NCI-H1930 (cell line): ENCODE data around the gene AKR1C3.
"Not testable (repeated sequence)": the region's sequence is repeated elsewhere in the genome, so short reads cannot be mapped to it uniquely, and the experiment has no call there.

Experiments used
- DNase-seq, 2 experiments: peaks; one replicate each; lab custom pipeline; 2025; lab: John Stamatoyannopoulos, UW

Gene AKR1C3

DNA sequence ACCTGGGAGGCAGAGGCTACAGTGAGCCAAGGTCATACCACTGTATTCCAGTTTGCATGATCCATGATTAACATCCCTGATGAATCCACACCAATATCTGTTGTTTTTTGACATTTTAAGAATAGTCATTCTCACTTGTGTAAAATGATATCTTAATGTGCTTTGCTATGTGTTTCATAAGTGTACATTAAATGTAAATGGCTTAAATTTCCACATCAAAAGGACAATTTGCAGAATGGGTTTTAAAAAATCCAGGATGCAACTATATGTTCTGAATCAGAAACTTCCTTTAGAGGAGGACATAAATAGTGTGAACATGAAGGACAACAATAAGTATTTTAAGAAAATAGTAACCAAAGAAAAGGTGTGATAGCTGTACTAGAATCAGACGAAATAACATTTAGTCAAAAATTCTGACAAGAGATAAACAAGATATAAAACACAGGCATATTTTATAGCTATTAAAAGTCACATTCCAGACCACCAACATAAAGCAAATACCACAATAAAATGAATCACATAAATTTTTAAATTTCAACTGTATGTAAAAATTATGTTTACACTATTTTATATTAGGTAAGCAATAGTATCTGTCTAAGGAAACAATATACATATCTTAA is 42.4 kb downstream of the AKR1C3 start:
- no peak for DNase-seq

DNA sequence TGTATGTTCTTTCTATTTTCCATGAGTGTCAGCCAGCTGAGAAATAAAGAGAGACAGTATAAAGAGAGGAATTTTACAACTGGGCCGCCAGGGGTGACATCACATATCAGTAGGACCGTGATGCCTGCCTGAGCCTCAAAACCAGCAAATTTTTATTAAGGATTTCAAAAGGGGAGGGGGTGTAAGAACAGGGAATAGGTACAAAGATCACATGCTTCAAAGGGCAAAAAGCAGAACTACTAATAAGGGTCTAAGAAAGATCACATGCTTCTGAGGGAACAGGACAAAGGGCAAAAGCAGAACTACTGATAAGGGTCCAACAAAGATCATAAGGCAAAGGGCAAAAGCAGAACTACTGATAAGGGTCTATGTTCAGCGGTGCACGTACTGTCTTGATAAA is 43.5 kb downstream of the AKR1C3 start:
- DNase-seq = not testable (repeated sequence)

DNA sequence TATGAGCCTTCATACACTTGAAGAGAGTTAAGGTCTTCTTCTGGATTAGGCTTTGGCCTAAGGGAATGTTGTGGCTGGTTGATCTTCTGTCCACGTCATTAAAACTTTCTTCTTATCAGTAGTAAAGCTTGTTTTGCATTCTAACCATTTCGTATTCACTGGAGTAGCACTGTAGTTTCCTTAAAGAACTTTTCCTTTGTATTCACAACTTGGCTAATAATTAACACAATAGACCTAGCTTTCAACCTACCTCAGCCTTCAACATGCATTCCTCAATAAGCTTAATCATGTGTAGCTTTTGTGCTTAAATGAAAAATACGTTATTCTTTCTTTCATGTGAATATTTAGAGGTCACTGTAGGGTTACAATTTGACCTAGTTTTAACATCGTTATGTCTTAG is 48.0 kb downstream of the AKR1C3 start:
- no peak for DNase-seq

DNA sequence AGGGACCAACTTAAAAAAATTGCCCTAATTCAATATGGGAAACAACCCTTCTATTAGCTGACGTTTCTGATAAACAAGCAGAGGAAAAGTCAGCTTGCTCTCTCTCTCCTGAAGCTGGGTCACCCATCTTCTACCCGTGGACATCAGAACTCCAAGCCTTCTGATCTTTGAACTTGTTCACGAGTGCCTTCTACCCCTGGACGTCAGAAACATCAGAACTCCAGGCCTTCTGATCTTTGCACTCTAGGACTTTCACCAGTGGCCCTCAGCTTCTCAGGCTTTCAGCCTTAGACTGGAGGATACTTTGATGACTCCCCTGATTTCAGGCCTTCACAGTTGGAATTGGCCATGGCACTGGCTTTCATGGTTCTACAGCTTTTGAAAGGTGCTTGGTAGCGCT is 48.9 kb downstream of the AKR1C3 start:
- DNase-seq = no peak

DNA sequence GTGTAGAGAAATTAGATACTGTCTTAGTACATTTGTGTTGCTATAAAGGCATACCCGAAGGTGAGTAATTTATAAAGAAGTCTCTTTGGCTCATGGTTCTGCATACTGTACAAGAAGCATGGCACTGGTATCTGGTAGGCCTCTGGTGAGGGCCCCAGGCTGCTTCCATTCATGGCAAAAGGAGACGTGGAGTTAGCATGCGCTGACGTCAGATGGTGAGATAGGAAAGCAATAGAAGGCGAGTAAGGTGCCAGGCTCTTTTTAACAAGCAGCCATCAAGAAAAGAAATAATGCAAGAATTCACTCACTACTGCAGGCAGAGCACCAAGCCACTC is 52.7 kb downstream of the AKR1C3 start:
- no peak for DNase-seq

DNA sequence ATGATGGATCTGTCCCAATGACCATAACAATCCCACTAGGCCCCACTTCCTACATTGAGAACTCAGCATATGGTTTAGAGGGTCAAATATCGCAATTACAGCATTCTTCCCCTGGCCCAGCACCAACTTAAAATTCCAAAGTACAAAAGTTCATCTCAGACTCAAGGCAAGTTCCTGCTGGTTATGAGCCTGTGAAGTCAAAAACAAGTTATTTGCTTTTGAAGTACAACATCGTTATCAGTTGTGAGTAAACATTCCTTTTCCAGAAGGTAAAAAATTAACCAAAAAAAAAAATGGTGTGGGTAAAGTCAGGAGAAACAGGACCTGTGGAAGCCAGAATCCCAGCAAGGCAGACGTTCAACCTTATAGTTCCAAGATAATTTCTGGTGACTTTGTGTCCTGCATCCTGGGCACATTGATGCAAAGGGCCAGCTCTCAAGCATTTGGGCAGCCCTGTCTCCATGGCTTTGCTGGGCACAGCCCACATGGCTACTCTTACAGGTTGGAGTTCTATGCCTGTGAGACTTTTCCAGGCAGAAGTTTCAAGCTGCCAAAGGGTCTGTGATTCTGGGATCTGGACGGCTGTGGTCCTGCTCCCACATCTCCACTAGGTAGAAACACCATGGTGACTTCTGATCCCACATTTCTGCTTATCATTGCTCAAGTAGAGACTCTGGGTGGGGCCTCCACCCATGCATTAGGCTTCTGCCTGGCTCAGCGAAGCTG is 53.2 kb downstream of the AKR1C3 start:
- DNase-seq = no peak

DNA sequence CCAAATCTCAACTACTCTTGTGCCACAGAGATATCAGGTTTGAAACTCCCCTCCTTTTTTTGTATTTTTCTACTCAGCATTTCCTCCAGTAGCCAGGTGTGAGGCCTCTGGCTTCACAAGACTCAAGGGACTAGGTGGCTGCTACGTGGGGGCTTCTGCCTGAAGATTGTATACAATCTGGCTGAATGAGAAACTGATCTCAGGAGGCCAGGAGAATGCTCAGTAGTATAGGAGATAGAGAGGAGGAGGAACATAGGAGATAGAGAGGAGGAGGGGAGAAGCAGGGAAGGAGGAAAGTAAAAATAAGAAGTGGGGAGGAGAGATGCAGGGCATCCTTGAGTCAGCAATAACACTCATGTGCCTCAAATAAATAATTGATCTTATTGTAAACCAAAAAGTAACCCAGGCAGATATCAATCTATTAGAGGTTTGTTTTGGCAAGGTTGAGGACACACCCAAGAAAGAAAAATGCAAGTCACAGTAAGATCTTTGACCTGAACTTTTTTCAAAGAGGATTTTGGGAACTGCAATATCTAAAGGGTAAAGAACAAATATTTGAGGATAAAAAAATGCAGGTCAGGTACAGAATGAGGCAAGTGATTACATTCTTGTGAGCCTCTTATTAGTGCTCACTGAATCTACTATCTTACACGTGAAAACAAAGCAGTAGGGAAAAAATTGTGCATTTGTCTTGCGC is 53.9 kb downstream of the AKR1C3 start:
- DNase-seq = no peak

DNA sequence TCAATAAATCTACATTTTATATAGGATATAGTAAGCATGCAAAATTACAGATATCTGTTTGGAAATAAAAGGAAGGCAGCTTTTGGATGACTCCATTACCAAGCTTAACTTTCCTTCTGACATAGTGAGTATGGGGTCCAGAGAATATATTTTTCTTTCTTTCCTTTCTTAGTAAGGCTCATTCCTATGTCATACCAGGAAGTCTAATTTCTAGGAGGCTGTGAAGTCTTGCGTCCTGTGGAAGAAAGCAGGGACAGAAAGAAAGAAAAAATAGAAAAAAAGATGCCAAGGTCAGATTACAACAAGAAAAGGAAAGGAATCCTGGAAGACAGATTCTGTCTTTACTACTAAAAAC is 54.4 kb downstream of the AKR1C3 start:
- no peak for DNase-seq

DNA sequence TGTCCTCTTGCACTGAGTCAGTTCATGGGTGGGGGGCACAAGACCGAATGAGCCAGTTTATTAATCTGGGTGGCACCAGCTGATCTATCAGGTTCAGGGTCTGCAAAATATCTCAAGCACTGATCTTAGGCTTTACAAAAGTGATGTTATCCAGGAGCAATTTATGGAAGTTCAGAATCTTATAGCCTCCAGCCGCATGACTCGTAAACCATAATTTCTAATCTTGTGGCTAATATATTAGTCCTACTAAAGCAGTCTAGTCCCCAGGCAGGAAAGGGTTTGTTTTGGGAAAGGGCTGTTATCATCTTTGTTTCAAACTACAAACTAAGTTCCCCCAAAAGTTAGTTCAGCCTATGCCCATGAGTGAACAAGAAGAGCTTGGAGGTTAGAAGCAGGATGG is 56.9 kb downstream of the AKR1C3 start:
- no peak for DNase-seq

DNA sequence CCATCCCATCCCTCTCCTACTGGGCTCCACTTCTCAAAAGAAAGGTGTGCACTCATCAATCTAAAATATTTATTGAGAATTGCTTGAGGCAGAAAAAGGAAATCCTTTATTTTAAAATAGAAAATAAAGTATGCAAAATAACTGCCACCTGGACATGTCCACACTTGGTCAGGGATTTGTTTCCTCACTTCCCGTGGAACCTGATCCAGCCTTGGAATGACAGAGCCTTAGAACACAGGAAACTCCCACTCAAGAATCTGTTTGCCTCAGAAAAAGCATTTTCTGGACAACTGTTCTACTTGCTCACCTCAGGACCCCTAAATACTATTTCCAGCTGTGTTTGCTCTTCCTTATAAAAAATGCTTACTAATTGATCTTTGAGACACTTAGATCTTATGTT is 61.7 kb downstream of the AKR1C3 start:
- DNase-seq = no peak
